HUES48 (cell line): Measurements from ENCODE around the gene RNU1-4.
"Not testable (repeated sequence)": the region's sequence is repeated elsewhere in the genome, so short reads cannot be mapped to it uniquely, and the experiment has no call there.

Experiments
- H3K27ac ChIP-seq: one replicate; pipeline ENCODE4 v1.7.0; 2013; ENCODE audit warnings: low read depth, low read length, inconsistent platforms
- H3K27me3 ChIP-seq: 2 replicates; pipeline ENCODE4 v1.6.1; 2013; ENCODE audit warnings: mild to moderate bottlenecking, low read length; ENCODE audit not compliant: control insufficient read depth, insufficient read depth
- H3K36me3 ChIP-seq: 2 replicates; pipeline ENCODE4 v1.6.1; 2013; ENCODE audit warnings: low read length; ENCODE audit not compliant: control insufficient read depth, insufficient read depth
- H3K4me1 ChIP-seq: 2 replicates; pipeline ENCODE4 v1.6.1; 2013; ENCODE audit warnings: mild to moderate bottlenecking, low read length; ENCODE audit not compliant: control insufficient read depth, insufficient read depth
- H3K4me3 ChIP-seq: 2 replicates; pipeline ENCODE4 v1.5.1; 2013; ENCODE audit warnings: mild to moderate bottlenecking, low read depth, low read length
- H3K9ac ChIP-seq: 2 replicates; pipeline ENCODE4 v1.6.1; 2013; ENCODE audit warnings: mild to moderate bottlenecking, low read depth, low read length, moderate library complexity
- H3K9me3 ChIP-seq: 2 replicates; pipeline ENCODE4 v1.6.1; 2013; ENCODE audit warnings: low read length; ENCODE audit not compliant: control insufficient read depth, insufficient read depth

Gene RNU1-4

DNA sequence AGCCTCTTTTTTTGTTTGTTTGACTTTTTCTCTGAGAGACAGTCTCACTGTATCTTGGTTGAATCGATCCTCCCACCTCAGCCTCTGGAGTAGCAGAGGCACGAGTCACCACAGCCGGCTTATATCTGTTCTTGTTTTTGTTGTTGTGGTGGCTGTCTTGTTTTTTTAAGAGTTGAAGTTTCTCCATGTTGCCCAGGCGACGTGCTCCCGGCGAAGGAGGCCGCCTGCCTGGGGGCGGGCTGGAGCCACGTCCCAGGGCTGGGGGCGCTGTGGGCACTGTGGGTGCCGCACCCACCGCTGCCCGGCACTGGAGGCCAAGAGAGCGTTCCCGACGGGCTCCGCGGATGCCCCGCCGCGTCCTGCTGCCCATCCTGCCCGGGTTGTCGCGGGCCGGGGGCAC, 8.4 kb downstream of the RNU1-4 start:
- H3K27ac ChIP-seq, H3K27me3 ChIP-seq, H3K9ac ChIP-seq, H3K4me1 ChIP-seq, H3K9me3 ChIP-seq, H3K4me3 ChIP-seq, H3K36me3 ChIP-seq: not testable (repeated sequence)

DNA sequence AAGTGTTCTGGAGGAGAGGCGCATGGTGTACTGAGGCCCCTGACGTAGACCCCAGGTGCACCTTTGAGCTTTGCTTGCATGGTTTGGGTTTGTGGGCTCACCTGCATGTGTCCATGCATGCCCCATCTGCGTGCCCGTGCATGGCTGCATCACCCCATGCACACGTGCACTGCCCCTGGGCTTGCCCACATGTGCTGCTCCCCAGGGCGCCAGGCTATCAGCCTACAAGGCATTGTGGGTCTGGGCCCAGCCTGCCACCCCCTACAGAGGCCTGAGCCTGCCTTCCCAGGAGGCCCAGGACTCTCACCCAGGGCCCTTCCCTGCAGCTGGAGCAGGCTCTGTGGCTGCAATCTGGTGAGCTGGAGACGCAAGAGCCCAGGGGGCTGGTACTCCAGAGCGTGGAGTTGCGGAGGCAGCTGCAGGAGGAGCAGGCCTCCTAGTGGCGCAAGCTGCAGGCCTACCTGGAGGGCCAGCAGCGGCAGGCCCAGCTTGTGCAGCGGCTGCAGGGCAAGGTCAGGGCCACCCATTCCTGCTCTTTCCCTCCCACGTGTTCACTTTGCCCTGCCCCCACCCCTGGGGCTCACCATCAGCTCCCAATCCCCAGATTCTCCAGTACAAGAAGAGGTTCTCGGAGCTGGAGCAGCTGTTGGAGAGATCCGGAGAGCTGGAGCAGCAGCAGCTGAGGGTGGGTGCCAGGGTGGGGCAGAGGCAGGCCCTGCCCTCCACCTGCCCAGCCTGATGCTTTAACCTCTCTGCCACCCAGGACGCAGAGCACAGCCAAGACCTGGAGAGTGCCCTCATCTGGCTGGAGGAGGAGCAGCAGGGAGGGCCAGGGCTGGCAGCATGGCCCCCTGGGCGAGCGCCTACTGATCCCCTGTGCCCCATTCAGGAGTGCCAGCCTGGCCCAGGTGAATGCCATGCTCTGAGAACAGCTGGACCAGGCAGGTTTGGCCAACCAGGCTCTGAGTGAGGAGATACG, 9.9 kb downstream of the RNU1-4 start:
- H3K4me3 ChIP-seq, H3K27ac ChIP-seq, H3K9ac ChIP-seq, H3K36me3 ChIP-seq, H3K9me3 ChIP-seq, H3K27me3 ChIP-seq, H3K4me1 ChIP-seq: not testable (repeated sequence)

DNA sequence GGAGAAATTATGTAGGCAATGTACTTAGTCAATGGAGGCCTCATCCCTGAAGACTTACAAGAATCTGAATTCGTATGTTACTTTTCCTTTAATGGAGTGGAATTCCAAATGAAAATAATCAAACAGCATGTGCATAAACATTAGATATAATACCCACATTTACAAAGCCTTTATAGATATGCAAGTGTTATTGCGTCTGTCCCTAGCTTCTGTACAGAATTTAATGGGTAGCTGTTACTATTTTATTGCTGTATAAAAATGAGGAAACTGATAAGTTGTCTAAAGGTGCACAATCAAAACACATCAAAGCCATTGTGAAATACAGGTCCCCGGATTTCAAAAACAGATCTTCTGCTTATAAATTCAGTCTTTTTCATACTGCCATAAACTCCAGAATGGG, 12.5 kb downstream of the RNU1-4 start:
- not testable (repeated sequence) for H3K27ac ChIP-seq, H3K9me3 ChIP-seq, H3K4me3 ChIP-seq, H3K9ac ChIP-seq, H3K27me3 ChIP-seq, H3K36me3 ChIP-seq, H3K4me1 ChIP-seq

DNA sequence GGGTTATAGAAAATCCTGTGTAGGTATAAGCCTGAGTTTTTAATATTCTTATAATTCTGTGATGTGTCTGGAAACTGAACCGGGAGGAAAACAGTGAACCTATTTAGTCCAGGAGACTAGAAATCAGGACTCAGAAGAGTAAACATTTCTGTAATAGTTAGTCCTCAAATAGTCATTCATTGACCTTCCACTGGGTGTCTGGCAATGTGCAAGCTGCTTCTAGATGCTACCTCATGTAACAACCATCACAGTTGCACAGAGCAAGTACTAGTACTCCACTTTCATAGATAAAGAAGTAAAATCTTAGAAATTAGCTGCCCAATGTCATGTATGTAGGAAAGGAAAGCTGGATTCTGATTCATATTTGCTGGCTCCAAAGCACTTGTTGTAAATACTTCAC, 15.1 kb downstream of the RNU1-4 start:
- H3K9ac ChIP-seq, H3K27ac ChIP-seq, H3K4me1 ChIP-seq, H3K27me3 ChIP-seq, H3K4me3 ChIP-seq, H3K9me3 ChIP-seq, H3K36me3 ChIP-seq: not testable (repeated sequence)

DNA sequence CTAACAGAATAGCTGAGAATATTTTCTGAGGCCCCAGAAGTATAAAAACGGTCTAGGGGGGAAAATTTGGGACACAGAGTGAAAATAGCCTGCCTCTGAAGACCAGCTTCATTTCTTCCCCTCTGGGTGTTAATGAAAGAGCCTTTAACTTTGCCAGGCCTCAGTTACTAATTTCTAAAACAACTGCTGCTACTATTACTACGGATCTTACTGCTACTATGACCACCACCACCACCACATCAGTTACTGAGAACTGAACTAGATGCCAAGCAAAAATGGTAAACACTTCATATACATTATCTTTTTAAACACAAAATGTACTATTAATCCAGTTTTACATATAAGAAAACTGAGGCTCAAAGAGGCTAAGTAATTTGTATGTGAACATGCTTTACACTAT, 15.6 kb downstream of the RNU1-4 start:
- not testable (repeated sequence) for H3K4me3 ChIP-seq, H3K27me3 ChIP-seq, H3K9ac ChIP-seq, H3K36me3 ChIP-seq, H3K4me1 ChIP-seq, H3K27ac ChIP-seq, H3K9me3 ChIP-seq

DNA sequence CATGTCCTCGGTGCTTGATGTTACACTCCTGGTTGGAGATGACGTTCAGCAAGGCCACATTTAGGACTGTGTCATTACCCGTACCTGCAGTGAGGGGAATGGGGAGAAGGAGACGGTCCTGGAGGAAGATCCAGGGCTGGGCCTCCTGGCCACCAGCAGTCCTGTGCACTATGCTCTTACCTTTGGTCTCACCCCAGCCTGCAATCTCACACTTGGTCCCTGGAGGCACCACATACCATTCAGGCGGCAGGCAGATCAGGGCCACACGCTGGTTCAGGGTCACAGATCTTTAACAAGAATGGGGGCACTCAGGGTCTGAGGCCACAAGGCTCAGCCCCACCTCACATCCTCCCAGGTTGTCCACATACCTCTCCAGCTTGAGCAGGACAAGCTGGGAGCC, 17.3 kb downstream of the RNU1-4 start:
- not testable (repeated sequence) for H3K9me3 ChIP-seq, H3K9ac ChIP-seq, H3K4me3 ChIP-seq, H3K4me1 ChIP-seq, H3K27me3 ChIP-seq, H3K36me3 ChIP-seq, H3K27ac ChIP-seq

DNA sequence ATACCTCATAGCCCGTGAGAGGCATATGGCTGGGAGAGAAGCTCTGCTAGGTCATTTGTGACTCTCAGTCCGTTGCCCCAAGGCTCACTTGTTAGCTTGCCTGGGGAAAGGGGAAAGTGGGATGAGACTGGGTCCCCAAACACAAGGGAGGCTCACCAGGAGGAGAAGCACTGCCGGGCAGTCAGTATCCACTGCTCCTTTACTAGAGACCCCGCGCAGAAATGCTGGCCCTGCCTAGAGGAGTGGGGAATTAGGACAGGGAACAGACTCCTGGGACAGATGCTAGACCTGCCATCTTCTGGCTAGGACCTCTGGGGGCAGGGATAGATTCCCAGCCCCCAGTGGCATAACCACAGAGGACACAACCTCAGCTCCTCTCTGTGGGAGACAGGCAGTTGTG, 17.7 kb downstream of the RNU1-4 start:
- H3K9me3 ChIP-seq, H3K9ac ChIP-seq, H3K4me3 ChIP-seq, H3K36me3 ChIP-seq, H3K27me3 ChIP-seq, H3K4me1 ChIP-seq, H3K27ac ChIP-seq: not testable (repeated sequence)

DNA sequence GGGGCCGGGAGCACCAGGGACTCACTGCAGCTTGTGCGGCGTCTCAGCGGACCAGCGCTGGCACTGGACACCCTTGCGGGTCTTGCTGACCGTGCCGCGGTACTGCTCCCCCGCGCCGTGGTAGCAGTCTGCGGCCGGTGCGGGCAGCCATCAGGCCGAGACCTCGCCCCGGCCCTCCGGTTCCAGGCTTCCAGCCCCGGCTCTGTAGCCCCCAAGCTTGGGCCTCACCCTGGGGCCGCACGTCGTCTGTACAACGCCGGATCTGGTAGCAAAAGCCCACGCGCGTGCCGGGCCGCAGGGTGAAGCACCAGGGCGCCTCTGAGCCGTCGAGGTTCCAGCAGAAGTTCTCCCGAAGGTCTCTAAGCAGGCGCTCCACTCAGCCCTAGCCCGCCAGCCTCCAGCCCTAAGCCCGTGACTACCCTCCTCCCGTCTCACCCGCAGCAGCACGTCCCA, 18.8 kb downstream of the RNU1-4 start:
- H3K9ac ChIP-seq, H3K4me1 ChIP-seq, H3K36me3 ChIP-seq, H3K27ac ChIP-seq, H3K27me3 ChIP-seq, H3K9me3 ChIP-seq: not testable (repeated sequence)
- H3K4me3 ChIP-seq, result peak overlapping the region; percentile 29; the same call in 1 of the 2 replicates

DNA sequence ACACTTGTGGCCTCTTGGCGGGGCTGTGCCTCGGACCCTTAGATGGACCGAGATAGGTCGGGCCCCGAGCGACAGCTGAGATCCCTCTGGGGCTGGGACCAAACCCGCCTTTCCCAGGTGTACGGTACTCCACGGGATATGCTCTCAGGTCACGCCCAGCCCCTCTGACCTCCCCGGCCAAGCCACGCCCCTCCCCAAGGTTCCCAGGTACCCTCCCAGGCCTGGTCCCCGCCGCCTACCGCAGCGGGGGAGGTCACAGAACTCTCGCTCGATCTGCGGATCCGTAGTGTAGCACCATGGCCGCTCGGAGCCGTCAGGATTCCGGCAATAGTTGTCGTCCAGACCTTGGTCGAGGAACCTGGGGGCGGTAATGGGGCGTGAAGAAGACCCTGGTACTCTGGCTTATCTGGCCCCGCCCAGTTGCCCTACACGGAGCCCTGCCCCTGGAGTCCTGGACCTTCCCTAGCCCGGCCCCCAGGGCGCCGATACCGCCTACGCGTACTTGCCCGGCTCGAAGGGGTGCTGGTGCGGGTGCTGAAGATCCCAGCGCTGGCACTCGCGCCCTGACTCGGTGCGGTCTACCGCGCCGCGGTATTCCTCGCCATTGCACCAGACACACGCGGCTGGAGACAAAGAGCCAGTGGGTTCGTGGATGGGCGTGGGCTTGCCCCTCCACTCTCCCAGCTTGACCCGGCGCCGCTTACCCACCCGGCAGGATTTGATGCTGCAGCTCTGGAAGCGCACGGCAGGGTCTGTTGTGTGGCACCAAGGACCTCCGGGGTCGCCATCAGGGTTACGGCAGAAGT, 19.5 kb downstream of the RNU1-4 start:
- not testable (repeated sequence) for H3K9ac ChIP-seq, H3K4me1 ChIP-seq, H3K36me3 ChIP-seq, H3K9me3 ChIP-seq, H3K27ac ChIP-seq, H3K27me3 ChIP-seq, H3K4me3 ChIP-seq

DNA sequence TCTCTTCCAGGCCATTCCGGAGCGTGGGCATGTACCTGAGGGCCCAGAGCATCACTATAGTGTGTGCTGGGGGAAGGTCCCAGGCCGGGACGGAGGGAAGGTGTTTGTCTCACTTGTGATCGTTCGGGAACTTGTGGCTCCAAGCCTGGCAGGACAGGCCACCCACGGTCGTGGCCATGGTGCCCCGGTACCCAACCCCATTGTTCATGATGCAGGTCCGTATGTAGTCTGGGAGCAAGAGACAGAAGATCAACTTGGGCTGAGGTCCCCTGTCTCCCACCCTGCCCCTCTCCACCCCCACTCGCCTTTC, 20.1 kb downstream of the RNU1-4 start:
- not testable (repeated sequence) for H3K27ac ChIP-seq, H3K9ac ChIP-seq, H3K27me3 ChIP-seq, H3K4me3 ChIP-seq, H3K4me1 ChIP-seq, H3K36me3 ChIP-seq, H3K9me3 ChIP-seq

DNA sequence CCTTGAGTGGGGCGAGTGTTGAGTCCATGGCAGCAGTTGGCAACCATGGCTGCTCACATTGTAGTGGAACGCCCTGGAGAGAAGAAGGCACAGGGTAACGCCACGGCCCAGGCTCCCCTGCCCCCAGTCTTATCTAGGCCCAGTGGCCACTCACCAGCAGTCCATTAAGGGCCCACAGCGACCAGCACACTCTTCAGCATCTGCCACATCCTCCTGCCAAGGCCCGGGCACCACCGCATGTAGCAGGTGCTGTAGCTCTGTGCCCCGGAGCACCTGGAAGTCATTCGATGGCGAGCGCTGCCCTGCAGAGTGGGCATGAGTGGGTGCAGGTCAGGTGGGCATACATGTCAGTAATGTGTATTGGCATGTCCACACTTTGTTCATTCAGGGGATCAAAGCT, 20.5 kb downstream of the RNU1-4 start:
- not testable (repeated sequence) for H3K36me3 ChIP-seq, H3K4me3 ChIP-seq, H3K4me1 ChIP-seq, H3K9ac ChIP-seq, H3K27ac ChIP-seq, H3K9me3 ChIP-seq, H3K27me3 ChIP-seq
